SU-DHL-6 (cell line): ENCODE data around the gene CLASP1.
"Not testable (repeated sequence)": the region's sequence is repeated elsewhere in the genome, so short reads cannot be mapped to it uniquely, and the experiment has no call there.

Experiments
- H2AFZ ChIP-seq: fragments of 200-600 bp; sonication (generic); 2 replicates; pipeline ENCODE4 v1.6.1; 2014; ENCODE audit warnings: low read depth, mild to moderate bottlenecking, moderate library complexity, mixed read lengths, antibody characterized with exemption, low read length; ENCODE audit not compliant: severe bottlenecking
- H3F3A ChIP-seq: fragments of 200-600 bp; shearing (Covaris generic); 2 replicates; pipeline ENCODE4 v1.6.0; 2016; ENCODE audit warnings: antibody characterized with exemption, mild to moderate bottlenecking; ENCODE audit not compliant: insufficient read depth
- H3K27ac ChIP-seq: fragments of 200-600 bp; sonication (generic); 2 replicates; pipeline ENCODE4 v1.5.1; 2016; ENCODE audit warnings: low read depth, mild to moderate bottlenecking, low read length, moderate library complexity, mixed read lengths
- H3K27me3 ChIP-seq: fragments of 200-600 bp; sonication (generic), shearing (Covaris generic); 2 replicates; pipeline ENCODE4 v1.6.0; 2014; ENCODE audit warnings: mild to moderate bottlenecking, low read length
- H3K36me3 ChIP-seq: fragments of 200-600 bp; sonication (generic); 2 replicates; pipeline ENCODE4 v1.6.1; 2014; ENCODE audit warnings: mild to moderate bottlenecking, low read length, mixed read lengths
- H3K4me2 ChIP-seq: fragments of 300-600, 200-600 bp; shearing (Covaris generic), sonication (generic); 2 replicates; pipeline ENCODE4 v1.6.0; 2014; ENCODE audit warnings: low read length, low read depth, mild to moderate bottlenecking; ENCODE audit not compliant: poor library complexity, severe bottlenecking
- H3K4me3 ChIP-seq: fragments of 200-600 bp; sonication (generic); 2 replicates; pipeline ENCODE4 v1.5.1; 2014; ENCODE audit warnings: antibody characterized with exemption, low read length, mild to moderate bottlenecking, mixed read lengths; ENCODE audit not compliant: insufficient read depth, poor library complexity, severe bottlenecking
- H3K79me2 ChIP-seq: fragments of 200-600 bp; sonication (generic); 2 replicates; pipeline ENCODE4 v1.6.1; 2014; ENCODE audit warnings: mild to moderate bottlenecking, low read length, moderate library complexity; ENCODE audit not compliant: insufficient read depth
- H3K9ac ChIP-seq: fragments of 200-600 bp; sonication (generic); 2 replicates; pipeline ENCODE4 v1.7.0; 2014; ENCODE audit warnings: mild to moderate bottlenecking, low read length
- H3K9me2 ChIP-seq: fragments of 200-600 bp; sonication (generic); replicated peaks from 2 replicates; pipeline ENCODE4 v1.6.1; 2014; ENCODE audit warnings: low read length; ENCODE audit not compliant: insufficient read depth
- H3K9me3 ChIP-seq: fragments of 200-600 bp; sonication (generic); 2 replicates; pipeline ENCODE4 v1.6.1; 2014; ENCODE audit warnings: low read length, mixed read lengths; ENCODE audit not compliant: insufficient read depth
- H4K20me1 ChIP-seq: fragments of 200-600 bp; sonication (generic); 2 replicates; pipeline ENCODE4 v1.6.1; 2014; ENCODE audit warnings: low read depth, mild to moderate bottlenecking, antibody characterized with exemption, low read length, moderate library complexity, mixed read lengths
- EZH2phosphoT487 ChIP-seq: fragments of 200-600 bp; sonication (generic), shearing (Covaris generic); conservative IDR thresholded peaks from 2 replicates; pipeline ENCODE4 v1.6.1; 2018; ENCODE audit warnings: mild to moderate bottlenecking, antibody characterized with exemption, low read length, moderate library complexity, mixed read lengths
- TF ChIP-seq, protein P1 (sequence below): fragments of 200-600 bp; sonication (generic); IDR thresholded peaks from one replicate; pipeline ENCODE4 v1.5.1; 2017; ENCODE audit warnings: antibody characterized with exemption, mild to moderate bottlenecking, low read length, moderate library complexity; ENCODE audit not compliant: insufficient read depth, poor library complexity, severe bottlenecking

The CLASP1 gene

DNA sequence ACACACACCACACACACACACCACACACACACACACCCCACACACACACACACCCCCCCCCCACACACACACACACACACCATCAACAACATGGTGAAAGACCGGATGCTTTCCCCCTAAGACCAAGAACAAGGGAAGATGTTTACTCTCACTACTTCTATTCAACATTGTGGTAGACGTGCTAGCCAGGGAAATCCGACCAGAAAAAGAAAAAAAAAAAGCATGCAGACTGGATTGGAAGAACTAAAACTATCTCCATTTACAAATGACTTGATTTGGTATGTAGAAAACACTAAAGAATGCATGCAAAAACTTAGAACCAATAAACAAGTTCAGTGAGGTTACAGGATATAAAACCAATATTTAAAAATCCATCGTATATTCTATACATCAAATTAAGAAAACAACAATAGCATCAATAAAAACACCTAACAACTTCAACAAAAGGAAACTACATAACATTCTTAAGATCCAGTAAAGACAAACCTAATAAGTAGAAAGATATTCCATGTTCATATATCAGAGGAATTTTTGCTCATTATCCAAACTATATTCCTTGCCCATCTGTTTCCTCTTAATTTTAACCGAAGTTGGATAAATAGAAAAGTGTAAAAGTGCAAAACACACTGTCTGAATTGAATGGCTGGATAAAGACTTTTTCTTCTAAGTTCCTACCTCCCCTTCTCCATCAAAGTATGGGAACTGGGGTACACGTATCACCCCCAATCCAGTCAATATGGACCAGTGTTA, 170.1 kb downstream of the CLASP1 start:
- H3K9me3 ChIP-seq, result no peaks in the 10 kb centered on the region
- H3K27ac ChIP-seq, result no peak overlapping the region
- 0 out of 2 replicates have a peak, but pooled peaks cover 2% of the 10 kb centered on the region for H4K20me1 ChIP-seq
- H3K9me2 ChIP-seq, result no peaks in the 10 kb centered on the region
- peaks cover 17% of the 10 kb centered on the region; the same call in 1 of the 2 replicates for H3K79me2 ChIP-seq
- no peaks in the 10 kb centered on the region for H3K36me3 ChIP-seq
- H2AFZ ChIP-seq, result no peak overlapping the region
- no peak overlapping the region for H3K9ac ChIP-seq
- no peaks in the 10 kb centered on the region for H3F3A ChIP-seq
- H3K4me3 ChIP-seq, result no peak overlapping the region
- H3K27me3 ChIP-seq, result no peaks in the 10 kb centered on the region
- H3K4me2 ChIP-seq, result no peak overlapping the region
- TF ChIP-seq EZH2phosphoT487, result no peak
- TF ChIP-seq, protein P1, sequence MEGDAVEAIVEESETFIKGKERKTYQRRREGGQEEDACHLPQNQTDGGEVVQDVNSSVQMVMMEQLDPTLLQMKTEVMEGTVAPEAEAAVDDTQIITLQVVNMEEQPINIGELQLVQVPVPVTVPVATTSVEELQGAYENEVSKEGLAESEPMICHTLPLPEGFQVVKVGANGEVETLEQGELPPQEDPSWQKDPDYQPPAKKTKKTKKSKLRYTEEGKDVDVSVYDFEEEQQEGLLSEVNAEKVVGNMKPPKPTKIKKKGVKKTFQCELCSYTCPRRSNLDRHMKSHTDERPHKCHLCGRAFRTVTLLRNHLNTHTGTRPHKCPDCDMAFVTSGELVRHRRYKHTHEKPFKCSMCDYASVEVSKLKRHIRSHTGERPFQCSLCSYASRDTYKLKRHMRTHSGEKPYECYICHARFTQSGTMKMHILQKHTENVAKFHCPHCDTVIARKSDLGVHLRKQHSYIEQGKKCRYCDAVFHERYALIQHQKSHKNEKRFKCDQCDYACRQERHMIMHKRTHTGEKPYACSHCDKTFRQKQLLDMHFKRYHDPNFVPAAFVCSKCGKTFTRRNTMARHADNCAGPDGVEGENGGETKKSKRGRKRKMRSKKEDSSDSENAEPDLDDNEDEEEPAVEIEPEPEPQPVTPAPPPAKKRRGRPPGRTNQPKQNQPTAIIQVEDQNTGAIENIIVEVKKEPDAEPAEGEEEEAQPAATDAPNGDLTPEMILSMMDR, result no peak

DNA sequence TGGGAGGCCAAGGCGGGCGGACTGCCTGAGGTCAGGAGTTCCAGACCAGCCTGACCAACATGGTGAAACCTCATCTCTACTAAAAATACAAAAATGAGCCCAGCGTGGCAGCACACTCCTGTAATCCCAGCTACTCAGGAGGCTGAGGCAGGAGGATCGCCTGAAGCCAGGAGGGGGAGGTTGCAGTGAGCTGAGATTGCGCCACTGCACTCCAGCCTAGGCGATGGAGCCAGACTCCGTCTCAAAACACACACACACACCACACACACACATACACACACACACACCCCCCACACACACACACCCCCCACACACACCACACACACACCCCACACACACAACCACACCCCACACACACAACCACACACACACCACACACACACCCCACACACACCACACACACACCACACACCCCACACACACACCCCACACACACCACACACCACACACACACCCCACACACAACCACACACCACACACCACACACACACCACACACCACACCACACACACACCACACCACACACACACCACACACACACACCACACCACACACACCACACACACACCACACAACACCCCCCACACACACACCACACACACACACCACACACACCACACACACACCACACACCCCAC, 170.8 kb downstream of the CLASP1 start:
- H3K36me3 ChIP-seq, H3K9me3 ChIP-seq, H3K9ac ChIP-seq, H3K4me3 ChIP-seq, H3K27me3 ChIP-seq, H3F3A ChIP-seq, H2AFZ ChIP-seq, H3K9me2 ChIP-seq, H4K20me1 ChIP-seq, H3K27ac ChIP-seq, H3K4me2 ChIP-seq: not testable (repeated sequence)
- peaks cover 17% of the 10 kb centered on the region; the same call in 1 of the 2 replicates for H3K79me2 ChIP-seq

DNA sequence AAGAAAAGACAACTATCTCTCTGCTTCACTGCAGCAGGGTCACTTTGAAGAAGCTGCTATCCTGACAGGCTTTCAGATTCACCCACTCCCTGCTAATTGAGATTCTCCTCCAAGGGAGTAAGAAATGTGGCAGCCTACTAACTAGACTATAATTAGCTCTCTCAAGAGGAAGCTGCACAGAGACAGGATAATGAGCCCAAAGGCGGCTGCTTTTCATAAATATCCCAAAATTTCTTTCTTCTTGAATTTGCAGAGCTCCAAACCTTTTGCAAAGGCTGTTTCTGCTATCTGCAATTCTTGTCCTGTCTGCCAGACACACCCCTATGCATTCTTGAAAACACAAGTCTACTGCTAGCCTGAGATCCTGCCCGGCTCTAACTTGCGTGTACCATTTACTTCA, 172.6 kb downstream of the CLASP1 start:
- Histone ChIP-seq H3K27ac (no peak overlapping the region), H3K4me3 (no peak overlapping the region), H3K9me3 (no peaks in the 10 kb centered on the region), H3K9ac (no peak overlapping the region), H2AFZ (no peak overlapping the region), H3K9me2 (no peaks in the 10 kb centered on the region), H3K36me3 (no peaks in the 10 kb centered on the region), H3K79me2 (peaks cover 17% of the 10 kb centered on the region; the same call in 1 of the 2 replicates), H3F3A (no peaks in the 10 kb centered on the region), H3K4me2 (no peak overlapping the region), H4K20me1 (0 out of 2 replicates have a peak, but pooled peaks cover 2% of the 10 kb centered on the region), H3K27me3 (no peaks in the 10 kb centered on the region)
- TF ChIP-seq, protein P1, result no peak
- no peak for TF ChIP-seq EZH2phosphoT487
